ENCODE results near the gene PTPN9. TPM values are rescaled to one million over a fixed set of nuclear protein-coding genes. Genes with fewer than 3 reads are reported as not detected.

The PTPN9 gene
- total RNA-seq, 2 donors from 2014 or later: 19.6 to 20.9 TPM

GRCh38 chr15:75523011-75523410 lies 56.1 kb downstream of the PTPN9 start:
- ATAC-seq (ENCODE audit: insufficient number of reproducible peaks, low FRiP score, low read depth): no peak

GRCh38 chr15:75517233-75517632 lies 61.9 kb downstream of the PTPN9 start:
- no peaks in the 10 kb centered on the region for H3K9me3 ChIP-seq

More at GRCh38 chr15:75523011-75523410, 56.1 kb downstream of the PTPN9 start:
- Histone ChIP-seq H3K27me3 (replicated peaks; ENCODE audit: insufficient read depth) (no peaks in the 10 kb centered on the region), H3K36me3 (peaks cover 16% of the 10 kb centered on the region), H3K4me3 (no peak overlapping the region), H3K27ac (no peak overlapping the region), H3K4me1 (ENCODE audit: control insufficient read depth in 1 of 2, low read depth in 2 of 2) (peaks cover 0 to 10% of the 10 kb centered on the region in 2 donors), H3K9me3 (no peaks in the 10 kb centered on the region)
- TF ChIP-seq CTCF (IDR thresholded peaks at IDR 0.05): no peak
- no peak for DNase-seq (ENCODE audit: low spot score)

GRCh38 chr15:75508840-75509532 lies 70.1 kb downstream of the PTPN9 start:
- ATAC-seq (ENCODE audit: insufficient number of reproducible peaks, low FRiP score, low read depth): no peak
- Histone ChIP-seq H3K27me3 (replicated peaks; ENCODE audit: insufficient read depth) (no peaks in the 10 kb centered on the region), H3K36me3 (peaks cover 24% of the 10 kb centered on the region), H3K9me3 (no peaks in the 10 kb centered on the region), H3K4me3 (no peak overlapping the region), H3K4me1 (ENCODE audit: control insufficient read depth in 1 of 2, low read depth in 2 of 2) (no peaks in the 10 kb centered on the region), H3K27ac (no peak overlapping the region)
- DNase-seq (ENCODE audit: low spot score): no peak
- peak; percentile 50 for TF ChIP-seq CTCF (IDR thresholded peaks at IDR 0.05)

More at GRCh38 chr15:75517233-75517632, 61.9 kb downstream of the PTPN9 start:
- Histone ChIP-seq H3K4me1 (ENCODE audit: control insufficient read depth in 1 of 2, low read depth in 2 of 2) (no peaks in the 10 kb centered on the region), H3K27ac (peak overlapping the region in 1 of 2 donors; percentile 43), H3K4me3 (no peak overlapping the region), H3K36me3 (peaks cover 21% of the 10 kb centered on the region), H3K27me3 (replicated peaks; ENCODE audit: insufficient read depth) (no peaks in the 10 kb centered on the region)
- ATAC-seq (ENCODE audit: insufficient number of reproducible peaks, low FRiP score, low read depth) (no peak), DNase-seq (ENCODE audit: low spot score) (no peak)
- no peak for TF ChIP-seq CTCF (IDR thresholded peaks at IDR 0.05)

- no peaks in the 10 kb centered on the region for H3K4me1 ChIP-seq (ENCODE audit: control insufficient read depth in 1 of 2, low read depth in 2 of 2)
- H3K27ac ChIP-seq: no peak overlapping the region
- peaks cover 24% of the 10 kb centered on the region for H3K36me3 ChIP-seq
- H3K27me3 ChIP-seq (replicated peaks; ENCODE audit: insufficient read depth): no peaks in the 10 kb centered on the region
- H3K4me3 ChIP-seq: no peak overlapping the region
- DNase-seq (ENCODE audit: low spot score) (no peak), ATAC-seq (ENCODE audit: insufficient number of reproducible peaks, low FRiP score, low read depth) (no peak)
- no peak for TF ChIP-seq CTCF (IDR thresholded peaks at IDR 0.05)
- no peaks in the 10 kb centered on the region for H3K9me3 ChIP-seq
These were observed 76.8 kb downstream of the PTPN9 start for GRCh38 chr15:75502360-75502759.

- H3K27ac ChIP-seq: no peak overlapping the region
- peaks cover 15% of the 10 kb centered on the region for H3K36me3 ChIP-seq
- H3K9me3 ChIP-seq: no peaks in the 10 kb centered on the region
- no peaks in the 10 kb centered on the region for H3K27me3 ChIP-seq (replicated peaks; ENCODE audit: insufficient read depth)
- H3K4me1 ChIP-seq (ENCODE audit: control insufficient read depth in 1 of 2, low read depth in 2 of 2): no peaks in the 10 kb centered on the region
- TF ChIP-seq CTCF (IDR thresholded peaks at IDR 0.05): no peak
- H3K4me3 ChIP-seq: no peak overlapping the region
- no peak for DNase-seq (ENCODE audit: low spot score)
- no peak for ATAC-seq (ENCODE audit: insufficient number of reproducible peaks, low FRiP score, low read depth)
These were observed 85.4 kb downstream of the PTPN9 start for GRCh38 chr15:75493732-75494131.

Data from thoracic aorta (tissue), 2 donors.